Stimulated activated CD4-positive, alpha-beta T cell treated with anti-CD3 and anti-CD28 coated beads, Interleukin-2, amount 100 ng/mL, for 48 hours (primary cell): ENCODE measurements around the gene DDR1.
"Not testable (repeated sequence)": the region's sequence is repeated elsewhere in the genome, so short reads cannot be mapped to it uniquely, and the experiment has no call there.

Experiments
- DNase-seq, 2 donors: peaks; one replicate each; pipeline ENCODE4 v3.0.0-alpha.2; 2020

Gene DDR1

DNA sequence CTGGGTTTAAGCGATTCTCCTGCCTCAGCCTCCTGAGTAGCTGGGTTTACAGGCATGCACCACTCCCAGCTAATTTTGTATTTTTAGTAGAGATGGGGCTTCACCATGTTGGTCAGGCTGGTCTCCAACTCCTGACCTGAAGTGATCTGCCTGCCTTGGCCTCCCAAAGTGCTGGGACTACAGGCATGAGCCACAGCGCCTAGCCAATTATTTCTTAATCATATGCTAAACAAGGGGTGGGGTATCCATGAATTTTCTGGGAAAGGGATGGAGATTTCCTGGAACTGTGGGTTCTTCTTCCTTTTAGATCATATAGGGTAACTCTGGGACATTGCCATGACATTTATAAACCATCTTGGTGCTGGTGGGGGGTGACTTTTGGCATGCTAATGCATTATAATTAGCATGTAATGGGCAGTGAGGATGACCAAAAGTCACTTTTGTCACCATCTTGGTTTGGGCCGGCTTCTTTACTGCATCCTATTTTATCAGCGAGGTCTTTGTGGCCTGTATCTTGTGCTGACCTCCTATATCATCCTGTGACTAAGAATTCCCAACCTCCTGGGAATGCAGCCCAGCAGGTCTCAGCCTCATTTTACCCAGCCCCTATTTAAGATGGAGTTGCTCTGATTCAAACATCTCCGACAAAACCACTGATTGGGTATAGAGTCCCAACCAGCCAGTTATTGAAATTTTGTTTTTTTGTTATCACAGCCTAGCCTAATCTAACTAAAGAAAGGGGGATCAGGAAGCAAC, 29.9 kb upstream of the DDR1 start:
- DNase-seq, result no peak

DNA sequence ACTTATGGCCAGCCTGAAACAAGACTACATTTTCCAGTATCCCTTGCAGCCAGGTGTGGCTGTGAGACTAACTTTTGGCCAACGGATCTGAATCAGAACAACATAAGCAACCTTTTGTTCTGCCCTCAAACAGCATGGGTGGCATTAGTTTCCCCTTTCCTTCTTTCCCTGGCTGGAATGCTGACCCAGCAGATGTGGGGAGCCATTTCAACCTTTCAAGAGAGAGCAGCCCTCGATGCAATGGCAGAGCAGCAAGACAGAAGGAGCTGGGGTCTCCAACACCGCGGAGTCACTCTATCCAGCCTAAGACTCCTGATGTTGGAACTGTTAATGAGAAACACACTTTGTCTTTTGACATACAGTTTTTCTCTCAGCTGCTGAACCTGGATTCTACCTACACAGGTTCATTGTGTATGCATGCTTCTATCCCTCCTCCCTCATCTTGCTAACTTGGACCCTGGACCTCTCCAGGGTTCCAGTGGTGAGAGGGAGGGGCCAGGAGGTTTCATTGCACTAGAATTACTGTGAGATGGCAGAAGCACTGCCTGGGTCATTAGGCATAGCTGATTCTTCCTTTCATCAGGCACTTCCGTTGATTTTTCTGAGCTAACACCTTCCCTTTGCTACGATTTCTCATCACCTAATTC, 28.8 kb upstream of the DDR1 start:
- DNase-seq, result no peak

DNA sequence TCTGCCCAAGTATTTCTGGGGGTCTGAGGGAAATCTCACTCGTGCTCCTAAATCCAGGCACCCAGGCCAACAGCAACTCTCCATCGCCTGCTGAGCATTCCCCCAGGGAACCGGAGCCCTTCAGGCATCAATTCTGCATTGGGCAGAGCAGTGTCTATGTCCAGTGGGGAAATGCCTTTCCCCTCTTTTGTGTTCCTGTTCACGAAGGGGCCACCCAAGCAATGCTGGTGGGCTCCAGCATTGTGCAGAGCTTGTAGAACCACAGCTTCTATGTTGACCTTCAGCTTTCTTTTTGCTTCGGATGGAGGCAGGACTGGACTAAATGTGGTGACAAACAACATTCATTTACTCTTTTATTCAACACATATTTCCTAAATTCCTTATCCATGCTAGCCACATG, 27.2 kb upstream of the DDR1 start:
- no peak for DNase-seq

GRCh38 chr6:30857549-30857948, 26.8 kb upstream of the DDR1 start:
- DNase-seq, result no peak

DNA sequence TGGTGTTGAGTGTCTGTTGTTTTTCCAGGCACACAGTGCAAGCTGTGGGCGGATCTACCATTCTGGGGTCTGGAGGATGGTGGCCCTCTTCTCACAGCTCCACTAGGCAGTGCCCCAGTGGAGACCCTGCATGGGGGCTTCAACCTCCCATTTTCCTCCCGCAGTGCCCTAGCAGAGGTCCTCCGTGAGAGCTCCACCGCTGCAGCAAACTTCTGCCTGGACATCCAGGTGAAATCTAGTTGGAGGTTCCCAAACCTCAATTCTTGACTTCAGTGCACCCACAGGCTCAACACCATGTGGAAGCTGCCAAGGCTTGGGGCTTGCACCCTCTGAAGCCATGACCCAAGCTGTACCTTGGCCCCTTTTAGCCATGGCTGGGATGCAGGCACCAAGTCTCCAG, 24.6 kb upstream of the DDR1 start:
- DNase-seq, result not testable (repeated sequence)

- no peak for DNase-seq
These were observed 22.9 kb upstream of the DDR1 start for GRCh38 chr6:30861257-30862048.

- DNase-seq, result no peak
These were observed 22.0 kb upstream of the DDR1 start for GRCh38 chr6:30862156-30862875.

DNA sequence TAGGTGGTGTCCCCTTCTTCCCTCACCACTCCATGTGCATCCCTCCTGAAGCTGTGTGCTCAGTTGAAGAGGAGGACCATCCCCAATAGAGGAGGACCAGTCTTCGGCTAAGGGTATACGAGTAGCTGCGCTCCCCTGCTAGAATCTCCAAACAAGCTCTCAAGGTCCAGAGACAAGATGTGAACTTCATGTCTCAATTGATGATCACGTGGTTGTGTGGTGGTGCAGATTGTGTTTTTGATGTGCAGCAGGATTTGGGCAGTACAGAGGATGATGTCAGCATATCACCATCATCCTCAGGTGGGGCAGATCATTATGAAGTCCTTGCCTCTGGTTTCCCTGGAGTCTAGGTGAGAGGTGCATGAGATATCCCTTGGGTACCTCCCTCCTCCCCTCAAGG, 20.0 kb upstream of the DDR1 start:
- no peak for DNase-seq

GRCh38 chr6:30869241-30869749, 15.0 kb upstream of the DDR1 start:
- not testable (repeated sequence) for DNase-seq

DNA sequence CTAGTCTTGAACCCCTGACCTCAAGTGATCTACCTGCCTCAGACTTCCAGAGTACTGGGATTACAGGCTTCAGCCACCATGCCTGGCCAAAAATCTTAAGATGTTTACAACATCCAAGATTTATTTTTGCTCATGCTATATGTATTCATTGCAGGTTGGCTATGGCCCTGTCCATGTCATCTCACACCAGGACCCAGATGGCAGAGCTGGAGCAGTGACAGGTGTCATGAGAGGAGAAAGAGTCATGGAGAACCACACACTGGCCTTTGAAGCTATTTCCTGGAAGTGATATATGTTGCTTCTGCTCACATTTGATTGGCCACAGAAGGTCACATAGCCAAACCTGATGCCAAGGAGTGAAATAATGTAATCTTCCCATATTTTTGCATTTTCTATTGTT, 13.8 kb upstream of the DDR1 start:
- DNase-seq, result no peak

DNA sequence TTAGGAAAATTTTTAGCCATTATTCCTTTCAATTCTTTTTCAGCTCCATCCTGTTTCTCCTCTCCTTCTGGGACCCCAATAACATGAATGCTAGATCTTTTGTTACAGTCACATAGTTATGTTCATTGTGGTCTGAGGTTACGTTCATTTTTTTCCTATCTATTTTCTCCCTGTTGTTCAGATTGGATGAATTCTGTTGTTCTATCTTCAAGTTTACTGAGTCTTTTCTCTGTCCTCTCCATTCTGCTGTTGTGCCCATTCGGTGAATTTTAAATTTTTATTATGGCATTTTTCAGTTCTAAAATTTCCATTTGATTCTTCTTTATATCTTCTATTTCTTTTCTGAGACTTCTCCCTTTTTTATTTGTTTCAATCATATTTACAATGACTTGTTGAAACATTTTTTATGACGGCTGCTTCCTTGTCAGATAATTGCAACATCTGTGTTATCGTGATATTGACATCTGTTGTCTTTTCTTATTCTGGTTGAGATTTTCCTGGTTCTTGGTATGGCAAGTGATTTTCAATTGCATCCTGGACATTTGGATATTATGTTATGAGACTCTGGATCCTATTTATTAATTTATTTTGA, 12.6 kb upstream of the DDR1 start:
- DNase-seq, result no peak

DNA sequence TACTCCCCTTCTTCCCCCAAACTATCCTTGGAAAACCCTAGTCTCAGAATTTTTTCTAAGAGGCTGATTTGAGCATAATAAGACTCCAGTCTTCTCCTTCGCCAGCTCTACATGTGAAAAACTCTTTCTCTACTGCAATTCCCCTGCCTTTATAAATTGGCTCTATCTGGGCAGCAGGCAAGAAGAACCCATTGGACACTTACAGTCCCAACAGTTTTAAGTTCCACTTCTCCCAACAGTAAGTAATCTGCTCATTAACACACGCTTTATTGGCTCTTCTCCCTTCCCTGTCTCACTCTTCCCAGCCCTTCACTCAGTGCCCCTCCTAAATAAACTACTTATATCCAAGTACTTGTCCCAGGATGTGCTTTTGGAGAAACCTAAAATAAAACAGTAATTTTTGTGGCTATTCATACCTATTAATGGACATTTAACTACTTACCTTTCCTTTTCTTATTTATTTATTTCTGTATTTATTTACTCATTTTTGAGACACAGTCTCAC, 11.1 kb upstream of the DDR1 start:
- DNase-seq, result no peak

- not testable (repeated sequence) for DNase-seq
These were observed 10.5 kb upstream of the DDR1 start for GRCh38 chr6:30873795-30874194.

- DNase-seq, result no peak
These were observed 8.9 kb upstream of the DDR1 start for GRCh38 chr6:30875244-30876038.

- DNase-seq, result no peak
These were observed 8.1 kb upstream of the DDR1 start for GRCh38 chr6:30876039-30876730.

DNA sequence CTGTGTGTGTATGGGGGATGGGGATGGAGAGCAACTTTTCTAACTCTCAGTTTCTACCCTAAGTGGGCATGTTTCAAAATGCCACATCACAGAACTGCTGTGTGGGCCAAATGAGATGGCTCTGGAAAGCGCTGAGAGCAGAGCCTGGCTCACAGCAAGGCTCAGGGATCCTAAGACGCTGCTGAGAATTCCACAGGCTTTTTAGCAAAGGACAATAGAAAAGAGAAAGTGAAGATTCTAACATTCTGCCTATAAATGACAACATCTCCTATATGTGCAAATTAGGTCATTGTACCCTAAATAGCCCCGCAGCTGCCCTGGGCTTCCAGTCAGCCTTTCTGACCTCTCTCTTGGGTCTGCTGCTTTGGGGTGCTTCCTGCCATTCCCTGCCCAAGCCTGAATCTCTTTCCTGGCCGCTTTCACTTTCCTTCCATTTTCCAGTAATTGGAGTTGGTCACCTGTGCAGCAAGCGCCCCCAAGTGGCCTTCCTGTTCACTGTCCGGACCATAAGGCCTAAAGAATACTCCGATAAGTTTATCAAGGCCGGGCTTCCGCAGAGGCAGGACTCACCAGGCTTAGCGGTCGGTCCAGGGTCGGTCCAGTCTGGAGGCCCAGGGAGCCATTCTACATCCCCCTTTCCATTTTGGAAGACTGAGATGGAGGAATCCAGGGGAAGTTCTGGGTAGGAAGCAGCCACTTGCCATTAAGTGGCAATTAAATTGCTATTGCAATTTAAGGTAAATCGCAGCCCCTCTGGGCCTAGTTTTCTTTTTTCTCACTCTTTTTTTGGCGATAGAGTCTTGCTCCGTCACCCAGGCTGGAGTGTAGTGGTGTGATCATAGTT, 6.7 kb upstream of the DDR1 start:
- DNase-seq, result peak; percentile 68

DNA sequence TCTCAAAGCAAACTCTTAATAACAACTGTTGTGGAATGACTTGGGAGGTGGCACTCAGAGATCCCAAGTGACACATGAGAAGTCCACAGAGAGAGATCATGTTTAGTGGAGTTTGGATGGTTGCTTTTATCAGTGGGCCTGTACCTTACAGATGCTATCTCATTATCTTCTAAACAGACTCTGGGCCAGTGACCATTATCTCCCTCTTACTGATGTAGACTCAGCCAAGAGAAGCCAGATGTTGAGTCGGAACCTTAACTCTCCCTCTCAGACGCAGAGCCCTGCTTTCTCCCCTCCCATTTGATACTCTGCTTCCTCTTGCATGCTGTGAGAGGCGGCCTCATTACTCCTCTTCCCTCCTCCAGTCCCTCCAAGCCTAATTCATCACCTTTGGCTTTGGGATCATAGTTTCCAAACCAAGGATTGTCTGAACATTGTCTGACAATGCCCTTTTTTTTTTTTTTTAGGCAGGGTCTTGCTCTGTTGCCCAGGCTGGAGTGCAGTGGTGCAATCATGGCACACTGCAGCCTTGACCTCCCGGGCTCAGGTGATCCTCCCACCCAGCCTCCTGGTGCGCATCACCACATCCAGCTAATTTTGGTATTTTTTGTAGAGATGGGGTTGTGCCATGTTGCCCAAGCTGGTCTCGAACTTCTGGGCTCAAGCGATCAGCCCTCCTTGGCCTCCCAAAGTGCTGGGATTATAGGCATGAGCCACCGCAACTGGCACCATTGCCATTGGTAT, 4.5 kb upstream of the DDR1 start:
- DNase-seq, result no peak

DNA sequence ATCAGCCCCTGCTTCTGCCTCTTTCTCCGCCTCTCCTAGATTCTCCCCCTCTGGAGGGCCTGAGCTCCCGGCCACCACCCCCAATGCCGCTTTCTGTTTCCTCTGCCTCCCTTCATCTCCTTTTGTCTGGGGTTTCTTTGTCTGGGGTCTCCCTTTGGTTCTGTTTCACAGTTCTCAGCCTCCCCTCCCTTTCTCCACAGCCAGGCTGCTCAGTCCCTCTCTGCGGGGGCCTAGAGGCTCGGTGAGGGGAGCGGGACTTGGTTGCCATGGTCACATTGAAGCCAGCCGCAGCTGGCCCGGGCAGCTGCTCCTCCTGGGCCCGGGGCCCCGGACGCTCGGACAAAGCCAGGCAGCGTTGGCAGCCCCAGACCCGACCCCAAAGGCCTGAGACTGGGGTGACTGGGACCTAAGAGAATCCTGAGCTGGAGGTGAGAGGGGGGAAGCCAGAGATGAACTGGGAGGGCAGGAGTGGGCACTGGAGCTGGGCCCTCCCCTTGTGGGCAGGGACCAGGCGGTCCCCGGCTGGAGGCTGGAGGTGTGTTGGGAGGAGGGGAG, 3.5 kb upstream of the DDR1 start:
- no peak for DNase-seq
